Urothelium cell line (cell line): ENCODE results near the gene NFIA.

ENCODE experiments used
- DNase-seq: peaks from one replicate; pipeline ENCODE4 v3.0.0; 2011; ENCODE audit warnings: low spot score, mixed read lengths
- FAIRE-seq: peaks from 2 replicates; lab custom pipeline; 2011; peaks lifted over from hg19 to GRCh38; lab: Jason Lieb, UNC

NFIA gene

DNA sequence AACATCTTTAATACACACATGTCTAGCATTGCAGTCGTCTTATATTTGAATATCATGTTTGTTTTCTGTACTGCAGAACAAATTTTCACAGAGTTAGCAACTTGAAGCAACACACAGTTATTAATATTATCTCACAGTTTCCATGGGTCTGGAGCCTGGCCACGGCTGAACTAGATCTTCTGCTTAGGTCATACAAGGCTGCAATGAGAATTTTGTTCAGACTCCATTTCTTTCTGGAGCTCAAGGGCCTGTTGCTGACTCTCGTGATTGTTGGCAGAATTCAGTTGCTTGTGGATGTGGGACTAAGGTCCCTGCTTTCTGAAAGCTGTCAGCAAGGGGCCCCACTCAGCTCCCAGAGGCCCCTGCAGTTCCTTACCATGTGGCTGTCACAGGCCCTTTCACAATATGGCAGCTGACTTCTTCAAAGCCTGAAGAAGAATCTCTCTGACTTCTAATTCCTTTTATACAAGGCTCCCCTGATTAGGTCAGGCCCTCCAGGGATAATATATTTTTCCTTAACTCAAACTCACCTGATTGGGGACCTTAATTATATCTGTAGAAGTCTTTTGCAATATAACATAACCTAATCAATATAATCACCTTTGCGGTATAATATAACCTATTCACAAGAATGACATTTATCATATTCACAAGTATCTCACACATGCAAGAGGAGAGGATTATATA, 296.3 kb downstream of the NFIA start:
- DNase-seq, result no peak
- no peak for FAIRE-seq

GRCh38 chr1:61379693-61380092, 297.3 kb downstream of the NFIA start:
- no peak for FAIRE-seq
- no peak for DNase-seq

- FAIRE-seq (no peak), DNase-seq (no peak)
Measured at GRCh38 chr1:61380561-61380960, 298.2 kb downstream of the NFIA start.

DNA sequence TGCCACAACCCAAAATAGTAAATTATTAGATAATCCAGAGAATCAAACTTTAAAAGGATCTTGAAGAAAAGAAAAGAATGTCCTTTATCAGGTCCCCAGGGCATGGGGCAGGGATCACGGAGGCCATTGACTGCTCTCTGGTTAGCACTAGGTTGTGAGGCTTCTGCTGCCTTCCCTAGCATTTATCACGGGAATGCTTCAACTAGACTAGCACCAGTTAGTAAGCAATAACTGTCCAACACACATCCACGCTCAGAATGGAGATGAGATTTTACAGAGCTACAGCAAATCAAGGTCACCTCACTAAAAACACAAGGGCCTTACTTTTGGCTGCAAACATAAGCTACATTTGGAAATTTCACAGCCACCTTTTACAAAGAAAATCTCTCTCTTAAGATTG, 304.0 kb downstream of the NFIA start:
- no peak for FAIRE-seq
- no peak for DNase-seq

DNA sequence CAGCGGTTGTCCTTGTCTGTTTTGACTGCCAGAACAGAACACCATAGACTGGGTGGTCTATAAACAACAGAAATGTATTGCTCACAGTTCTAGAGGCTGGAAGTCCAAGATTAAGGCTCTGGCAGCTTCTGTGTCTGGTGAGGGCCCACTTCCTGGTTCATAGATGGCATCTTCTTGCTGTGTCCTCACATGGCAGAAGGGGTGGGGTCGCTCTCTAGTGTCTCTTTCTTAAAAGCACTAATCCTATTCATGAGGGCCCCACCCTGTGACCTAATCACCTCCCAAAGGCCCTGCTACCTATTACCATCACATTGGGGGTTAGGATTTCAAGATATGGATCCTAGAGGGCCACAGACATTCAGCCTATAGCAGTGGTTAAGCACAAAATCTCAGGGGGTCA, 304.4 kb downstream of the NFIA start:
- no peak for FAIRE-seq
- no peak for DNase-seq

DNA sequence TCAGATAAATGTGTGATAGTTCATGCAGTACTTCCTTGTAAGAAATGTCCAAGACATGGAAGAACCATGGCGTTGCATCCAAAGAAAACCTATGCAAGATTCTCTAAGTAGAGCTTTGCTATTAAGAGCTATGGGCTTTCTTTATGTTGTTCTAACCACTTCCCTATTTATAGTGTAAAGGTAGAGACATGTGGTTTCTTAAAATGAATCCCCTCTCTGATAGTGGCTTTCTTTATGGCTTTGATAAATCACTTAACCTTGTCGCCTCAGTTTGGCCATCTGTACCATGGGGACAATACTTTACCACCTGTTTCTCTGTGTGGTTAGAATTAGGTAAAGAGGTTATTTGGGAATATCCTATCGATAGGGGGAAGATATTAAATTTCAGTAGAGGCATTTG, 305.5 kb downstream of the NFIA start:
- FAIRE-seq, result no peak

DNA sequence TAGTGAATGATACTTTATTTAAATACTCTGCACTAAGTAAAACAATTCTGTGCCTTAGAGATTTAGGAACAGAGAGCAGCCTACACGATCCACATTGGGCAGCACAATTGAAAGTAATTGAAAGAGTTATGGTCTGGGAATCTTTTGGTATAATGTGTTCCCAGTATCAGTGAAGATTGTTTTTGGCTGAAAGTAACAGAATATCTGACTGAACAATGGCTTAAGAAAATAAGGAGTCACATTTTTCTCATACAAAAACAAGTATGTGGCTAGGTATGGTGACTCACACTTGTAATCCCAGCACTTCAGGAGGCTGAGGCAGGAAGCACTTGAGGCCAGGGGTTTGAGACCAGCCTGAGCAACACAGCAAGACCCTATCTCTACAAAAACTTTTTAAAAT, 306.2 kb downstream of the NFIA start:
- no peak for FAIRE-seq

More for the DNA sequence above, 305.5 kb downstream of the NFIA start:
- no peak for DNase-seq

DNA sequence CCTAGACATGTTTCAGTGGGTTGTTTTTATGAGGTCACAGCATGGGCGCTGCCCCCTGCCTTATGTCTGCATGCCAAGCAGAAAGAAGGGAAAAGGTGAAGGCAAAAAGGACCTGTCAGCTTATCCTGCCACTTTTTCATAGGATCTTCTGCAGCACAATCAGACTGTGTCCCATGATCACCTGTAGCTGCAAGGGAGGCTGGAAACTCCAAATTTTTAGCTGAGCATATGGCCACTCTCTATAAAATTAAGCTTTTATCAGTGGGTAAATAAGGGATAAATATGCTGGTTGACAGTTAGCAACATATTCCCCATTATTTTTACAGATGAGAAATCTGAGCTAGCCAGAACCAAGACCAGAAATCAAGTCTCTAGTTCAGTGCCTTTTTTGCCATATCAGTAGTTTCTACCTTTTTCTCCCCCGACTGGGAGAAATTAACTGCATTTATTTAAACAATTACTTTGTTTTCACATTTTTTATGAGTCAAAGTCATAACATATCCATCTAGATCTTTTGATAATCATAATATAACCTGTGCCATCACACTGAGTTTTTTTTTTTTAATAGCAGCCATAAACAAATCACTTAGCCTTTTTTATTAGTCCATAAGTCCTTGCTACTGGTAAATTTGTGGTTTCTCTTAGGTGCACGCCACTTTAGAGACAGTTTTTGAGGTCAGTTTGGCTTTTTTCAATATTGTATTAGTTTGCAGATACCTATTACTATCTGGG, 307.0 kb downstream of the NFIA start:
- DNase-seq (no peak), FAIRE-seq (no peak)

More for the DNA sequence above, 306.2 kb downstream of the NFIA start:
- no peak for DNase-seq

- FAIRE-seq (no peak), DNase-seq (no peak)
Measured at GRCh38 chr1:61389926-61390845, 307.8 kb downstream of the NFIA start.

GRCh38 chr1:61391730-61392129, 309.4 kb downstream of the NFIA start:
- FAIRE-seq (no peak), DNase-seq (no peak)

DNA sequence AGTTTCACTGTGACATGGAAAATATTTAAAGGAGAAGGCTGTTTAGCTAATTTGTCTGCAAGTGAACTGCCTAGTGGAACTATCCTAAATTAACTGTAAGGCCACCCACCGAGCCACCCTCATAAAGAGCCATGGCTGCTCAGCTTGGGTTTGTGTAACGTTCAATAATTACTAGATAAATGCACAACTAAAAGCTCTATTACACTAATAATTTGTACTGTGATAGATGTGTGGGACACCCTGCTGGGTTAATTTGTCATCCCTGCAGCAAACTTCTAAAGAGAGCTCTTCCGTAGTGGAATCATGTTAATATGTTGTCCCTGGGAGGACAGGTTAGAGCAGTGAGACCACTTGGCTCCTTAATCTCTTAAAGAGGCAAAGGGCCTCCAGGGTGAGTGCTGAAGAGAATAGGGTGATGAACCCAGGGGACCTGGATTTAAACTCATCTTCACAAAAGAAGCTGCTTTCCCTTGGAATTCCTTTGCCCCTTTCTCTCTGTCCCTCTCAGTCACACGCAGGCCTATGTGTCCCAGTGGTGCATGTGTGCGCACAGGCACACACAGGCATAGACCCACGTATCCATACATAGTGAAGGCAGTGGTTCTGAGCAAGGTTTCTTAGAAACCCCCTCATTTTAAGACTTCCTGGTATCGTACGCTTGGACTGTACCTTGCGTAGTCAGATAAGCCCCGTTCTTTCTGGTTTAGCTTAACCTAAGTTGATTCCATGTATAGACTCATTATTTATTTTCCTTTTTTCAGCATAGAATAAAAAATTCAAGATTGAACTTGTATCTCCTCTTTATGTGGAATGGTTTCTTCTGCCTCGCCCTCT, 310.3 kb downstream of the NFIA start:
- DNase-seq, result no peak
- no peak for FAIRE-seq

DNA sequence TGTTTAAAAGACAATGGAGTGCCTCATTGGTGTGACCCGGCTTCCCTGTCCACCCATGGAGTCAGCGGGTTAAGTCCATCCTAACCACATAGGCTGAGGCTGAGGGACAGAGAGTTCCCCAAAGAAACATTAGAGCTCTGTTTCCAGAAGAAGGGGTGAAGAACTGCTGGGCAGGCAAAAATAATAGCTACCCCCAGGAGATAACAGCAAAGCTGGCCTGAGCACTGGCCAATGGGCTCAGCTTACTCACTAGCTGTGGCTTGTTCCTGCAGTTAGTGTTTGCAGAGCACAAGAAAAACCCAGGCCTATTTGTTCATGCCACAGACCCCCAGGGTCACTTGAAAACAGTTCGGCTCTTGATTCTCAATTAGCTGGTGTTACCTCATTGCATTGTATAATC, 311.2 kb downstream of the NFIA start:
- FAIRE-seq (no peak), DNase-seq (no peak)

- FAIRE-seq (no peak), DNase-seq (no peak)
Measured at GRCh38 chr1:61395146-61395800, 312.9 kb downstream of the NFIA start.

DNA sequence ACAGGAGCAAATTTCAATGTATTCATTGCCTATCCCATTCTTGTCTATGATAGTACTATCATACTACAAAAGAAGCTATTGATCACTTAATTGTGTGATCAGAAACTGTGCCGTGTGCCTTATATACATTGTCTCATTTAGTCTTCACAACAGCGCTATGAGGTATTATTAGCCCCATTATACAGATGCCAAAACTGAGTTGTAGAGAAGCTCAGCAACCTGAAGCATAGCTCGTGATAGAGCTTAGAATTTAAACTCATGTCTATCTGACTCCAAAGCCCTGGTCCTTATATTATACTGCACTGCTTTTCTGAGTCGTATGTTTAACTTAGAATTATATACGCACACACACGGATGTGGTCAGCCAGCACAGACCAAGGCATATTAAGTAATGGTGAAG, 315.1 kb downstream of the NFIA start:
- FAIRE-seq, result no peak

GRCh38 chr1:61397935-61398334, 315.6 kb downstream of the NFIA start:
- no peak for DNase-seq
- no peak for FAIRE-seq

More for the DNA sequence above, 315.1 kb downstream of the NFIA start:
- DNase-seq, result no peak

DNA sequence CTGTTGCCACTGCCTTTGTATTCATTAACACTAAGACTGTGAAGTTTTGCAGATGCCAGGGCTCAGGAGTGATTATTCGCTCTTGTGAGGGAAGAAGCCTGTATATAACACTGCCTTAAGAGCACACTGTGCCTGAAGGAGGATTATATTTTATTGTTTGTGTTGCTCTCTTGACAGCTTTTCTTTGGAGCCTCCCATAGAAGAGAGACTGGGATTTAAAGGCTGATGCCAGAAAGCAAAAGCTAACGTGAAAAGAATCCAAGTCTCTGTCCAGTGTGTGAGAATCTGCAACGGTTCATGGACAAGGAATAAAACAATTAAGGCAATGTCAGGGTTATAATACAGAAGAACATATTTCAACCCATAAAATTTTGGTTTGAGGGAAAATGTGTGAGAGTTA, 316.8 kb downstream of the NFIA start:
- DNase-seq, result no peak
- no peak for FAIRE-seq

DNA sequence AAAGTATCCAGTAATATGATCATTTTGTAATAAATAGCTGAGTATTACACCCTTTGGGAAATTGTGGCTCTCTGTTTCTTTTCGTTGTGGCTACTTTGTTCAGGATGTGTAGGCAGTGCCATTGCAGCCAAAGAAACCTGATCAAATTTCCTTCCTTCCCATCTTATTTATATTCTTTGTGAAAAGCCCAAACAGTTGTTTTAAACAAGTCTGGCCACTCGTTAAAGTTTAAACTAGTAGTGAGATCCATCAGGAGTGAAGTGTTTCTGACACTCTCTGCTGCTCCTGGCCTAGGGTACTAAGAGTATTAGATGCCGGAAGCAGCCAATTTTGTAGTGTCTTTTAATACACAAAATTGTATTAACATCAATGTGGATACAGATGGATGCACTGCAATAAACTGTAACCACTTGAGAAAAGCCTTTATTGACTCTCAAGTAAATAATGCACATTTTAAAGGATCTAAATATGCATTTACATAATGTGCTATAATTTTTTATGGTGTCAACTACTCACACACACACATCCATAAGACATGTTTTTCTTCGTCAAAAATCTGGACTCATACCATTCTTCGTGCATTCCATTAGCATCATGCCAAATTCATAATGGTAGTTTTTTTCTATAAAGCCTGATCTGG, 317.9 kb downstream of the NFIA start:
- FAIRE-seq (no peak), DNase-seq (no peak)

GRCh38 chr1:61400997-61401396, 318.6 kb downstream of the NFIA start:
- no peak for DNase-seq
- no peak for FAIRE-seq
